GM18511 (cell line): Measurements from ENCODE around the gene RNF126.
"Not testable (repeated sequence)": the region's sequence is repeated elsewhere in the genome, so short reads cannot be mapped to it uniquely, and the experiment has no call there.

Experiments used
- ATAC-seq: cut with Tn5 transposase; IDR thresholded peaks from one replicate; pipeline ENCODE4 v1.9.1; 2021; ENCODE audit warnings: mild to moderate bottlenecking, moderate library complexity; ENCODE audit not compliant: unreplicated experiment

The RNF126 gene

DNA sequence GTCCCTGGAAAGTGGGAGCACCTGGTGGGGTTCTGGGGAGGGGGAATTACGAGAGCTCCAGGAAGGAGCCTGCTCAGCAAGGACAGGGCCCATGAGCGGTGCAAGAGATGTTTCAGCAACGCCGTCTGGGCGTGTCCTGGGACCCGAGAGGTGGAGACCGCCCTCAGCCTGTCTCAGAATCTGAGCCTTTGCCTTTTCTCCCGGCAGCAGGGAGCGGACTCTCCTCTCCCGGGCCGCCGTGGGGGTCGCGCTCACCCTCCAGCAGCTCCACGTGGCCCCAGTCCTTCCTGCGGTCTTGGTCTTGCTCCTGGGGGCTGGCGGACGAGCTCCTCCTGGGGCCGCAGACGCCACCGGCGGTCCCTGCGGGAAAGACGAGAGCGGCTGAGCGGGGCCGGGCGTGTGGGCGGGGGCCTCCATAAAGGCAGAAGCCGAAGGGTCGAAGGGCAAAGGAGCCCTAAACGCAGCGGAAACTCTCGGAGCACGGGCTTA, 30.4 kb downstream of the RNF126 start:
- ATAC-seq = peak; percentile 22

- ATAC-seq = no peak
These were observed 32.9 kb downstream of the RNF126 start for GRCh38 chr19:629961-630714.

GRCh38 chr19:629515-629914, 33.5 kb downstream of the RNF126 start:
- not testable (repeated sequence) for ATAC-seq

GRCh38 chr19:628168-628567, 34.8 kb downstream of the RNF126 start:
- ATAC-seq = no peak

DNA sequence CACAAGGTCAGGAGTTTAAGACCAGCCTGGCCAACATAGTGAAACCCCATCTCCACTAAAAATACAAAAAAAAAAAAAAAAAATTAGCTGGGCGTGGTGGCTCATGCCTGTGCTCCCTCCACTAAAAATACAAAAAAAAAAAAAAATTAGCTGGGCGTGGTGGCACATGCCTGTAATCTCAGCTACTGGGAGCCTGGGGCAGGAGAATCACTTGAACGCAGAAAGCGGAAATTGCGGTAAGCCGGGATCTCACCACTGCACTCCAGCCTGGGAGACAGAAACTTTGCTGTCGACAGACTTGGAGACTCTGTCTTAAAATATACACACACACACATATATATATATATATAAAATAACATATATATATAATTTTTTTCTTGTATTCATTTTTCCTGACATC, 36.4 kb downstream of the RNF126 start:
- not testable (repeated sequence) for ATAC-seq

GRCh38 chr19:625257-625656, 37.8 kb downstream of the RNF126 start:
- no peak for ATAC-seq

DNA sequence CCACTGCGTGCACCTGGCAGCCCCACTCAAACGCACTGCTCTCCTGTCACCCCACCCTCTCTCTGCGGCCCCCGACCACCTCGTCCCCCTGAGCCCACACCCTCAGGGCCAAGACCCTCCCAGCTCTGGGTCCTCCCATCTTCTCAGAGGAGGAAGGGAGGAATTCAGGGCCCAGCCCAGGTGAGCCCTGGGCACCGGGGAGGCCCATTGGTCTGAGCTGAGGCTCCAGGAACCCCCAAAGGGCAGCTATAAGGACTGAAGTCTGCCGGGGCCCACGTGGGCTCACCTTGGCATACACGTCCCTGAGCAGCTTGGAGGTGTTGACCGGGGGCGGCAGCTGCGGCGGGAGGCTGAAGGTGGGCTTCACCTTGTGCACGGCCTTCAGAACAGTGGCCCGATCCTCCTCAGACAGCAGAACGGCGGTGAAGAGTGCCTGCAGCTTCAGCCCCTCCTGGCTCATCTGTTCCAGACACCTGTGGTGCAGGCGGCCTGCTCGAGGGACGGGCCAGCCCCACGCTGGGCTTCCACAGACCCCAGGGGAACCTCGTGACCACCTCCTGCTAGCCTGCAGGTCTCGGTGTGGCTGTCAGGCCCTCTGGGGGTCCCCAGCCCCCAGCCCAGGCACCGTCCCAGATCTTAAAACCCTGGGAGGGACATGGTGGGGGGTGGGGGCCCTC, 38.4 kb downstream of the RNF126 start:
- no peak for ATAC-seq

DNA sequence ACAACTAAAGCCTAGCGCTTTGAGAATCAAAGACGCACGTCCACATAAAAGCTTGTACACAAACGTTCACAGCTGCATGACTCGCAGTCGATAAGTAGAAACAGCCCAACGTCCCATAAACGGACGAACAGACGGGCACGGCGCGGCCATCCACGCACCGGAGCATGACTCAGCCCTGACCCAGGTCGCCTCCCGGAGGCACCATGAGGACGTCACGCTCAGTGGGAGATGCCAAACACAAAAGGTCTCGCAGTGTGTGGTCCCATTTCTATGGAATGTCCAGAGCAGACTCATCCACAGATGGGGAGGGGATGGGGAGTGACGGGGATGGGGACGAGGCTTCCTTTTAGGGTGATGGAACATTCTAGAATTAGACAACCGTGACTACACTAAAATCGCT, 39.0 kb downstream of the RNF126 start:
- ATAC-seq = no peak

GRCh38 chr19:623175-623916, 39.7 kb downstream of the RNF126 start:
- no peak for ATAC-seq

GRCh38 chr19:622666-623065, 40.3 kb downstream of the RNF126 start:
- ATAC-seq = no peak

- ATAC-seq = no peak
These were observed 41.2 kb downstream of the RNF126 start for GRCh38 chr19:621819-622218.

DNA sequence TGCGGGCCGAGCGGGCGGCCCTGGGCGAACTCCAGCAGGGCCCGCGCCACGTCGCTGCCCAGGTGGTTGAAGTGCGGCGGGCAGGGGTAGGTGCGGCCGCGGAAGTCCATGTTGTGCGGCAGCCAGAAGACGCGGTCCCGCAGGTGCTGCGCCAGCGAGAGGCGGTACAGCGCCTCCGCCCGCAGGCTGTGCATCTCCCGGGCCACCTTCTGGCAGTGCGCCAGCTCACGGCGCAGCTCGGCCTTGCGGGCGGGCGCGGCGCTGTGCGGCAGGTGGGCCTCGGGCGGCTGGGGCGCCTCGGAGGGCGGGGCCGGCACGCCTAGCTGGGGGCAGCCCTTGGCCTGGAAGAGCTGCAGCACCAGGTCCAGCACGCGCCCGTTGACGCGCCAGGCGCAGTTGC, 41.8 kb downstream of the RNF126 start:
- not testable (repeated sequence) for ATAC-seq

DNA sequence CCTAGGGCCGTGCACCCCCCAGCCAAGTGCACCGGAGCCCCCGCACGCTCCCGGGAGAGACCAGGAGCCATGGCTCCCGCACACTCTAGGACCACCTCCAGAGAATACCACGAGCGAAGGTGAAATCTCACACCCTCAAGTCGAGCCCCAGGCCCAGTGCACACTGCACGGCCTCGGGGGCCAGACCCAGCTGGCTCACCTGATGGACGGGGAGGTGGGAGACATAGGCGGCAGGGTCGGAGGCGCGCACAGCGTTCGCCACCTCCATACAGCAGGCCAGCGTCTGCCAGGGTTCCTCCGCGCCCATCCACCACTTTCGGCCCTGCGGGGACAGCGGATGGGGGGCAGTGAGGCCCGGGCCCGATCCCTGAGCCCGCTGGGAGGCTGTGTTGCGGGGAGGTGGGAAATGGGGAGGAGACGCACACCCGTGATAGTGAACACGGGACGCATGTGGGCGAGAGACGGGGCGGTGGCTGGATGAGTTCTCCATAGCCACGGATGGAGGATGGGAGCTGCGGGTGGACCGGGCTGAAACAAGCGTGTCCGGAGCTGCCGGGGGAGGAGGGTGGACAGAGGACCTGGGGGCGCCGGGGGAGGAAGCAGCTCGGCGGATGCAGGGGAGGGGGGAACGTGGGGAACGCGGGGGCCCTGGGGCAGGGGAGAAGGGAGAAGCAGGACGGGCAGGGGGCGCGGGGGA, 42.7 kb downstream of the RNF126 start:
- no peak for ATAC-seq

- ATAC-seq = no peak
These were observed 43.6 kb downstream of the RNF126 start for GRCh38 chr19:619286-620002.

GRCh38 chr19:618674-619285, 44.2 kb downstream of the RNF126 start:
- no peak for ATAC-seq

GRCh38 chr19:618247-618619, 44.8 kb downstream of the RNF126 start:
- ATAC-seq = no peak

DNA sequence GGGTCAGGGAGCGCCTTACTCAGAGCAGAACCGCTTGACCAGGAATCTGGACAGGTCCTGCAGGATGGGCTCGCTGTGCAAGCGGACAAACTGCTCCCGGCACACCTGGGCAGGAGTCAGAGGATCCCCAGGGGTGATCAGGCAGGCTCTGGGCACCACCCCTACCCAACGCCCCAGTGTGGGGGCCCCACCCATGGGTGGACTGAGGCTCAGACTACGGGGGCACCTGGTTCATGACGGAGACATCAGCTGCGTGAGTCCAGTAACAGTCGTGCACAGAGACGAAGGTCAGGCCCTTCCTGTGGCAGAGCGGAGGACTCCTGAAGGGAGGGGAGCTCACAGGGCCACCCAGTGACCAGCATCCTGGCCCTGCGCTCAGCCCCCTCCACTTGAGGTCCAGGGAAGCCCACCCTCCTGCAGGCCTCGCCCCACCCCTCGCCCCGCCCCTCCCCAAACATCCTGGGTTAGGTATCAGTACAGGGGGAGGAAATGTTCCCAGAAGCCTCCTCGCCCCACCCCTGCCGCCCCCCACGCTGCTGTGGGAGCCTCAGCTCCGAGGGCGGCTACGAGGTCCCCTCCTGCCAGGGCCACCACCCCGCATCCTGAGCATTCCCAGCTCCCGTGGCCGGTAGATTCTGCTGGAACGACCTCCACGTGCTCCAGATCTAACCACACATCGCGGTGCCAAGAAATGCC, 45.3 kb downstream of the RNF126 start:
- no peak for ATAC-seq

DNA sequence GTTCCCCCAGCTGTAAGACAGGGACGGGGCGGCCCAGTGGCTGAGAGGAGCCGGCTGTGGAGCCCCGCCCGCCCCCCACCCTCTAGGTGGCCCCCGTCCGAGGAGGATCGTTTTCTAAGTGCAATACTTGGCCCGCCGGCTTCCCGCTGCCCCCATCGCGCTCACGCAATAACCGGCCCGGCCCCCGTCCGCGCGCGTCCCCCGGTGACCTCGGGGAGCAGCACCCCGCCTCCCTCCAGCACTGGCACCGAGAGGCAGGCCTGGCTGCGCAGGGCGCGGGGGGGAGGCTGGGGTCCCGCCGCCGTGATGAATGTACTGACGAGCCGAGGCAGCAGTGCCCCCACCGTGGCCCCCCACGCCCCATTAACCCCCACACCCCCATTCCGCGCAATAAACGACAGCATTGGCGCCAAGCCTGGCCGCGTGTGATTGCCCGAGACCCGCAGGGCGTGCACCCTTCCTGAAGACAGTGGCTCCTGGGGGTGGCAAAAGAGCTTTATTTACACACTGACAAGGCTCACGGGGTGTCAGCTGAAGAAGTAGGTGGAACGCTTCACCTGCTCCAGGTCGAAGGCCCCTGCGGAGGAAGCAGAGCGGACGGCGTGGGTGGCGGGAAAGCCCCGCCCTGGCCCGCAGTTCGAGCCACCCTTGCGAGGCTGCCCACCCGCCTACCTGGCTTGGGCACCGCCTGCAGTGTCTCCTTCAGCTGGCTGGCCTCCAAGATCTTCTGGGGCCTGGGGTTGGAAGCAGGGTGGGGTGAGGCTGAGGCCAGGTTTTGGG, 46.1 kb downstream of the RNF126 start:
- ATAC-seq = no peak
